ENCODE data around the gene ABLIM2. TPM values are rescaled to one million over a fixed set of nuclear protein-coding genes. Genes with fewer than 3 reads are reported as not detected.

ABLIM2 gene
- total RNA-seq, 1 experiment from 2014 or later: 1.0 TPM

GRCh38 chr4:8129785-8130184 lies 28.8 kb downstream of the ABLIM2 start:
- H3K56ac ChIP-seq (ENCODE audit: insufficient read length, low read depth, low read length): no peak overlapping the region
- H4K8ac ChIP-seq (replicated peaks; ENCODE audit: insufficient read length, low read depth, low read length): no peak overlapping the region
- no peaks in the 10 kb centered on the region for H3K27me3 ChIP-seq (ENCODE audit: insufficient read depth, low read length)
- no peak for DNase-seq
- H2AFZ ChIP-seq (ENCODE audit: low read length): no peak overlapping the region
- H3K9me3 ChIP-seq (ENCODE audit: control insufficient read depth, low read depth, low read length): no peaks in the 10 kb centered on the region
- H3K36me3 Mint-ChIP-seq (ENCODE audit: insufficient read depth in 1 of 3, low read depth in 3 of 3): no peaks in the 10 kb centered on the region
- no peak overlapping the region for H3K18ac ChIP-seq (ENCODE audit: insufficient read length, low read depth, low read length)
- no peak overlapping the region for H4K5ac ChIP-seq (ENCODE audit: insufficient read length, low read depth, low read length)
- H3K4me1 ChIP-seq (ENCODE audit: insufficient read depth, low read length): no peaks in the 10 kb centered on the region; the same call in 1 of the 2 replicates
- no peak overlapping the region for H2BK20ac ChIP-seq (ENCODE audit: low read depth, low read length, poor library complexity, severe bottlenecking)
- no peak overlapping the region for H3K4ac ChIP-seq (ENCODE audit: low read depth, low read length)
- H3K27ac Mint-ChIP-seq: peak overlapping the region in 1 of 3 experiments; percentile 74; a peak in 1 of 7 replicates
- no peak overlapping the region for H2AK5ac ChIP-seq (ENCODE audit: insufficient read length, low read length)
- H3K4me1 Mint-ChIP-seq: peaks cover 28 to 37% of the 10 kb centered on the region in 2 experiments
- no peak overlapping the region for H4K91ac ChIP-seq (ENCODE audit: insufficient read length, low read depth, low read length)
- H3T11ph ChIP-seq (ENCODE audit: low read length): no peak overlapping the region
- no CpG with 5 or more reads among the region's 6 CpGs for WGBS (ENCODE audit: extremely low coverage, insufficient read length, low lambda C conversion rate)
- H3K9me3 Mint-ChIP-seq: no peaks in the 10 kb centered on the region
- H2BK5ac ChIP-seq (ENCODE audit: insufficient read length, low read length): no peak overlapping the region
- no peak overlapping the region for H3K27ac ChIP-seq (ENCODE audit: insufficient read length, low read depth, low read length)
- H2BK12ac ChIP-seq (ENCODE audit: insufficient read length, low read depth, low read length): no peak overlapping the region
- H3K14ac ChIP-seq (ENCODE audit: insufficient read depth, low read length): no peak overlapping the region; the same call in 1 of the 2 replicates
- no peak overlapping the region for H2BK15ac ChIP-seq (ENCODE audit: low read depth, low read length)
- H3K27me3 Mint-ChIP-seq (ENCODE audit: low read depth): peaks cover 2% of the 10 kb centered on the region
- no peak overlapping the region for H3K4me2 ChIP-seq (ENCODE audit: insufficient read depth, insufficient read length, low read length)
- no peak for TF ChIP-seq CTCF (conservative IDR thresholded peaks at IDR 0.05)
- no peak overlapping the region for H3K9ac ChIP-seq (ENCODE audit: extremely low read depth, insufficient read length, low read length)
- no peak overlapping the region for H2BK120ac ChIP-seq (ENCODE audit: low read depth, low read length, poor library complexity, severe bottlenecking)
- H3K79me2 ChIP-seq (ENCODE audit: insufficient read depth, low read length): no peaks in the 10 kb centered on the region
- H3K79me1 ChIP-seq (ENCODE audit: insufficient read depth, low read depth, low read length, poor library complexity, severe bottlenecking): no peaks in the 10 kb centered on the region
- no peak overlapping the region for H3K23ac ChIP-seq (ENCODE audit: insufficient read length, low read depth, low read length)
- H3K23me2 ChIP-seq (ENCODE audit: insufficient read length, low read depth, low read length, poor library complexity, severe bottlenecking): no peaks in the 10 kb centered on the region
- no peak overlapping the region for H3K4me3 Mint-ChIP-seq
- no peaks in the 10 kb centered on the region for H4K20me1 ChIP-seq (ENCODE audit: control insufficient read depth, insufficient read depth, insufficient read length)
